GM13976 (cell line): ENCODE data around the gene TUBB1.

Experiments
- DNase-seq: peaks from one replicate; pipeline ENCODE4 v3.0.0; 2012; ENCODE audit warnings: low spot score
- in situ Hi-C: fragments of 300-500 bp; cut with MboI; formaldehyde crosslinking; loops from one replicate; pipeline ENCODE4 v1.12.0; 2022; ENCODE audit warnings: low sequenced_read_pairs, mixed read lengths, inconsistent platforms; ENCODE audit not compliant: unreplicated experiment
- TF ChIP-seq, protein P1 (sequence below): IDR thresholded peaks from 2 replicates; pipeline ENCODE4 v1.5.1; 2012; ENCODE audit warnings: borderline replicate concordance, mild to moderate bottlenecking; ENCODE audit not compliant: insufficient read depth; ENCODE audit errors: extremely low read depth, missing control alignments, control extremely low read depth

Gene TUBB1

DNA sequence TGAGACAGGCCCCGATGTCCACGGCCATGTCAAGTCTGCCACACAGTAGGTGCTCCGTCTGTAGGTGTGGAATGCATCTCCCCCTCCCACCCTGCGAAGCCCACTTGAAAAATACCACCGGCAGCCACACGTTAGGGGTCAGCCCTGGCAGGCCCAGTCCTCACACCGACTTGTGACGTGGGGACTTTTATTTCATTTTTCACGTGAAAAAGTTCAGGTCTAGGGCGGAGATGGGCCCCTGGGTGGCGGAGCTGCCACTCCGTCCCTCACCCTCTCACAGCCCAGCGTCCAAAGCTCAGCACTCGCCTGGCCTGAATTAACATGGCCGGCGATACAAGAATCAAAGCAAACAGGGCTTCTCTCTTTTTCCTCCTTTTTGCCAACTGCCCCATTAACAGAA is 3.8 kb upstream of the TUBB1 start:
- TF ChIP-seq, protein P1, sequence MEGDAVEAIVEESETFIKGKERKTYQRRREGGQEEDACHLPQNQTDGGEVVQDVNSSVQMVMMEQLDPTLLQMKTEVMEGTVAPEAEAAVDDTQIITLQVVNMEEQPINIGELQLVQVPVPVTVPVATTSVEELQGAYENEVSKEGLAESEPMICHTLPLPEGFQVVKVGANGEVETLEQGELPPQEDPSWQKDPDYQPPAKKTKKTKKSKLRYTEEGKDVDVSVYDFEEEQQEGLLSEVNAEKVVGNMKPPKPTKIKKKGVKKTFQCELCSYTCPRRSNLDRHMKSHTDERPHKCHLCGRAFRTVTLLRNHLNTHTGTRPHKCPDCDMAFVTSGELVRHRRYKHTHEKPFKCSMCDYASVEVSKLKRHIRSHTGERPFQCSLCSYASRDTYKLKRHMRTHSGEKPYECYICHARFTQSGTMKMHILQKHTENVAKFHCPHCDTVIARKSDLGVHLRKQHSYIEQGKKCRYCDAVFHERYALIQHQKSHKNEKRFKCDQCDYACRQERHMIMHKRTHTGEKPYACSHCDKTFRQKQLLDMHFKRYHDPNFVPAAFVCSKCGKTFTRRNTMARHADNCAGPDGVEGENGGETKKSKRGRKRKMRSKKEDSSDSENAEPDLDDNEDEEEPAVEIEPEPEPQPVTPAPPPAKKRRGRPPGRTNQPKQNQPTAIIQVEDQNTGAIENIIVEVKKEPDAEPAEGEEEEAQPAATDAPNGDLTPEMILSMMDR: no peak
- DNase-seq: no peak
- in situ Hi-C loops: no loop called here

DNA sequence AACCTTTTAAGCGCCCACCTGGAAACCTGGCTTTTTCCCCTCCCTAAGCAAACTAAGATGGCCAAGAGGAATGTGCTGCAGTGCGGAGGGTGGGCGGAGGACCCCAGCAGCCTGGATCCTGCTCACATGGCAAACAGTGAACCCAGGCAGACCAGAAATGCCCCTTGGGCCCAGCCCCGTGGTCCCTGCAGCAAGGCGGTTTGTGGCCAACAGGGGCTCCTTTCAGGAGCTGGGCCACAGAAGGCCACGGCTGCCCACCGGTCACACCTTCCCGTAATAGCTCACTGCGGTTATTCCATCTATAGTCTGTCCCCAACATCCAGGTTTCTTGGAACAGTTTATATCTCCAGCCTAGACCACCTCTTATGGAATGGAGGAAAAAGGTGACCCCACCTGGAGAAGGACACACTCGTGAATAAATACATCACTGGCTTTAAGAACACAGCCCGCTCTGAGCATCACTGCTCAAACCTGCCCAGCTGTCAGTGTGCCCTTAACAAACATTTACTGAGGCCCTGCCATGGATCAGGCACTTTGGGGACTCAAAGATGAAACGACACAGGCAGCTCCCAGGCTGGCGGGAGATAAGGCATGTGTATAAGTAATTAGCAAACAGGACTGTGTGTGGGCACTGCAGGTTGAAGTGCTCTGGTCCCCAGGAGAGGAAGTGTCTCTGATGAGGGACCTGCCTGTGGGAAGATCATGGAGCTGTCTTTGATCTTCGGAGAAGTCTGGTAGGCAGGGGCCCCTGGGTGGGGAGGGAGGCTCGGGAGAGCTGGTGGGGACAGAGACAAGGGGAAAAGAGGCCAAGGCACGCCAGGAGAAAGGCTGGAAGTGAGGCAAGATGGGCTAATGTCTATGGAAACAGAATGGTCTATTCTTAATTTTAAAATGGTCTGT is 3.2 kb upstream of the TUBB1 start:
- TF ChIP-seq, protein P1: no peak
- in situ Hi-C loops: no loop called here
- no peak for DNase-seq

DNA sequence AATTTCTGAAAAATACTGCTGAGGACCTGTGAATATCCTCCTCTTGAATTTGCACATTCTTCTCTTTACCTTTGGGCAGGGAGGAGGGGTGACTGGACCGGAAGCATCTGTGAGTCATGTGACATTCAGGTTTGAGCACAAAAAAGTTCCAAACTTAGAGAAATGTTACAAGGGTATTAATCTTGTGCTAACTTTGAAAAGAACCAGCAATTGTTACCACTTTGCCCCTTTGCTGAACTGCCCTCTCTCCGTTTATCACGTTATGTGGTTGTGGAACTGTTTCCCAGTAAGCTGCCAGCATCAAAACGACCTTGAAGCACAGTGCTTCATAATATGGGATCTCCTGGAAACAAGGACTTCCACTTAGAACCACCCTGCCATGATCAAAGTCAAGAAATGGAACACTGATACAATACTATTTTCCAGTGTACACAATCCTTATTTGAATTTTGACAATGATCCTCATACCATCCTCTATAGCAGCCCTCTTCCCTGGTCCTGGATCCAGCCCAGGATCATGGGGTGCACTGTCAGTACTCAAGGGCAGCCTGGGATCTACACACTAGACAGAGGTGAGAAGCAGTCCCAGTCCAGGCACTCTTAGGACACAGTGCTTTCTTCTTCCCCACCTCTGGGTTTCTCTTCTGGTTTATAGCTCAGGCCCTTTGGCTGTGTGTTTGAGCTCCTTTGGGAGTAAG is 2.3 kb upstream of the TUBB1 start:
- in situ Hi-C loops: no loop called here
- no peak for DNase-seq
- TF ChIP-seq, protein P1: no peak

DNA sequence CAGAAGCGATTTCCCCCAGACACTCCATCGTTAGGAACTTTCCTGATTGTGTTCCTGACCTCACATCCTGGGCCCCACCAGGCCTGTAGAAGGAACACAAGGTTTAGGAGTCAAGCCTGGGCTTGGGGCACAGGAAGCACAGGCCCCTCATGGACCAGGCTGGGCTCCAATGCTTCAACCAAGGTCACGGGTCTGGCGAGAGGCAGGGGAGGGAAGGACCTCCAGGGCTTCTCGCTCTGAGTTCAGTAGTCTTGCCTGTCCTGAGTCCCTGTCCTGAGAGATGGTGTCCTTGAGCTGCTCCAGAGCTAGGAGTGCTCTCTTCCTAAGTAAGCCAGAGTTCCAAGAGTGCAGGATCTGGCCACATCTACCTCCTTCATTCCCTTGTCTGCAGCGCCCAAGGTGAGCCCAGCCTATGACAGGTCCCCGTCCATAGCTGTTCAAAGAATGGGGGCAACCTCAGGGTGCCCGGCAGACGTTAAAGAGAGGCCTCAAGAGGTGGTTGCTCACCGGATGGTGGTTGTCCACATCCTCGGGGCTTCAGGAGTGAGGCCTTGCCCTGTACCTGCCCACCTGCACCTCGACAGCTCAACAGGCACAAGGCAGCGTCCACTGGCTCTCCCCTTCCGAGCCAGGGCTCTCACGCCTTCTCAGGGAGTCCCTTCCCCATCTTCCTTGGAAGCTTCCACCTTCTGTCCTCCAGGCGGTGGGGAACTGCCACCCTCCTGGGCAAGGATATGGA is 1.6 kb upstream of the TUBB1 start:
- no peak for DNase-seq
- in situ Hi-C loops: no loop called here
- TF ChIP-seq, protein P1: no peak

DNA sequence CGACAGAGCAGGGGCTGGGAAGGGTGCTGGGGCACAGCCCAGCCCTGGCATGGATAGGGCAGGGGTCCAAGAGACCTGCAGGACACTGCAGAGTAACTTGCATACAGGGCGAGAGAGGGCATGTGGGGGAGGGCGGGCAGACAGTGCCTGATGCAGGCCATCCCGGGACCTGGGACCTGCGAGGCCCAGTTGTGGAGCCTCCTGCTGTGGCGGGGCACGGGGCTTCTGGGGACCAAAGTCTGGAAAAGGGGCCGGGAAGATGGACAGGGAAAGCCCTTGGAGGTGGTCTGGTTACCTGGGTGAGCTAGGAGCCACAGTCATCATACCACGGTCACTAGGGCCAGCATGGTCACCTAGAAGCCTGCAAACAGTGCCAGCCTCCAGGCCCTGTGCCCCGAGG is 412 bp upstream of the TUBB1 start:
- TF ChIP-seq, protein P1: no peak
- in situ Hi-C loops: no loop called here
- no peak for DNase-seq

DNA sequence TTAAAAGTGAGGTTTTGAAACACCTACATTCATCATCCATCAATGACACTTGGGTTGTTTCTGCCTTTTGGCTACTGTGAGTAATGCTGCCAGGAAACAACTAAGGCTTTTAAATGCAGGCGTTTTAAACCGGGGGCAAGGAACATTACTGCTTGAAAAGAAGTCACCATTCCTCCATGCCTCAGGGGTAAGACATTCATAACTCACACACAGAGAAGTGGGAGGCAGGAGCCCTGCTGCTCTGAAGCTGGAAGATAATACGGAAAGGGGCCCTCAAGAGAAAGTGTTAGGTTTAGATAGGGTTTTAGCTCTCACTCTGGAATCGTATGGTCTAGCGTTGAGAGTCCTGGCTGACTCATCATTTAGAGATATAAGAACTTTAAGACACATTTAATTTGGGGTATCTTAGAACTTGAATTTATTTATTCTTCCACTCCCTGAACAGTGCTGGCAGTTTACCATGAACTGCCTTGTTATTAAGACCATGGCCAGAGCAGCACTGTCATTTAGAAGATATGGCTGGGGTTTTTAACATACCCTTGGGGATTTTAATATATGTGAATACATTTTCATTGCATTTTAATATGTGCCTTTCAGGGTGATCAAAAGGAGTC is 1.8 kb downstream of the TUBB1 start:
- no peak for DNase-seq
- TF ChIP-seq, protein P1: no peak
- in situ Hi-C loops: no loop called here
